ENCODE measurements around the gene PMPCB. TPM values are rescaled to one million over a fixed set of nuclear protein-coding genes. Genes with fewer than 3 reads are reported as not detected.

The PMPCB gene
- polyA plus RNA-seq, 3 donors, result 42.8 to 50.8 (median 44.9) TPM

- no peak overlapping the region for H3K9ac ChIP-seq (ENCODE audit: insufficient read depth, low read length, poor library complexity, severe bottlenecking)
- no peaks in the 10 kb centered on the region for H3K9me3 ChIP-seq (replicated peaks in 1 of 2; ENCODE audit: control insufficient read depth in 1 of 2, insufficient read depth in 1 of 2, low read length in 2 of 2)
- H2AFZ ChIP-seq (ENCODE audit: insufficient read depth, low read depth, low read length, poor library complexity, severe bottlenecking), result no peak overlapping the region
- no peaks in the 10 kb centered on the region for H3K79me2 ChIP-seq (ENCODE audit: insufficient read depth, low read length)
- no peak for DNase-seq
- intact Hi-C loops (cut with micrococcal nuclease), result loop anchor here (5.0 to 10.0 kb wide), 2 partner anchors 41 to 48 kb away; no protein-coding TSS in a partner anchor
- Mint-ChIP-seq H3K9me3 (peaks cover 0 to 2% (median 0%) of the 10 kb centered on the region in 7 donors), H3K4me3 (no peak overlapping the region), H3K36me3 (peaks cover 89 to 98% of the 10 kb centered on the region in 2 donors), H3K27me3 (ENCODE audit: low read depth in 3 of 3) (peaks cover 0 to 2% (median 0%) of the 10 kb centered on the region in 3 donors), H3K4me1 (peaks cover 5% of the 10 kb centered on the region), H3K27ac (no peak overlapping the region)
- H3K4me1 ChIP-seq (ENCODE audit: control insufficient read depth in 1 of 2, insufficient read depth in 2 of 2, low read length in 2 of 2), result no peaks in the 10 kb centered on the region
- H3K27ac ChIP-seq (ENCODE audit: low read depth in 1 of 2, low read length in 2 of 2), result no peak overlapping the region
- no peak overlapping the region for H3K4me3 ChIP-seq (replicated peaks in 1 of 3; ENCODE audit: low read depth in 2 of 3, low read length in 3 of 3)
- no peak overlapping the region for H3K4me2 ChIP-seq (replicated peaks; ENCODE audit: extremely low read depth, low read length, poor library complexity, severe bottlenecking)
- H3K27me3 ChIP-seq (ENCODE audit: control insufficient read depth in 2 of 2, insufficient read depth in 2 of 2, low read length in 2 of 2), result no peaks in the 10 kb centered on the region
- H4K20me1 ChIP-seq (ENCODE audit: insufficient read depth, low read length), result peaks cover 6% of the 10 kb centered on the region
- TF ChIP-seq CTCF (IDR thresholded peaks at IDR 0.05), result no peak
- peaks cover 95 to 99% of the 10 kb centered on the region in 2 donors for H3K36me3 ChIP-seq (replicated peaks in 1 of 2; ENCODE audit: control insufficient read depth in 1 of 2, insufficient read depth in 2 of 2, low read length in 2 of 2)
- 100% methylated on average over 1 of the region's 2 CpGs for WGBS (ENCODE audit: insufficient coverage)
Observed at GRCh38 chr7:103316380-103316941, 19.2 kb downstream of the PMPCB start.

DNA sequence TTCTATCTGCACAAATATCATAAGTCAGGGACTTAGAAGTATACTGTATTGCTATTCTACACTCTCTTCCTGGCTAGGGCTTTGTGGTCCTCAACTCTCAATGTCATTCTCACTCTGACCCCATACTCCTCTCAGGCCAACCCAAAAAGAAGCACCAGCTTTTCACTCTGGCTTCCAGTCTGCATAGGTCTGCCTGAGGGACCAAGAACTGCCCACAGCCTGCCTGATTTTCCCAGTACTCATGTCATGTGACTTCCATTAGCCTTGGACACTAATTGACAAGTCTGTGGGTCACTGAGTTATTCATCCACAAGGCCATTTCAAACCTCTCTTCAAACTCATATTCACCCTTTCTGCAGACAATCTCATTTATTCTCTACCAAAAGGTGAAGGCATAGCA, 19.8 kb downstream of the PMPCB start:
- Histone ChIP-seq H3K9ac (ENCODE audit: insufficient read depth, low read length, poor library complexity, severe bottlenecking) (no peak overlapping the region), H3K4me1 (ENCODE audit: control insufficient read depth in 1 of 2, insufficient read depth in 2 of 2, low read length in 2 of 2) (no peaks in the 10 kb centered on the region), H4K20me1 (ENCODE audit: insufficient read depth, low read length) (peaks cover 6% of the 10 kb centered on the region), H3K4me2 (replicated peaks; ENCODE audit: extremely low read depth, low read length, poor library complexity, severe bottlenecking) (no peak overlapping the region), H2AFZ (ENCODE audit: insufficient read depth, low read depth, low read length, poor library complexity, severe bottlenecking) (no peak overlapping the region), H3K4me3 (replicated peaks in 1 of 3; ENCODE audit: low read depth in 2 of 3, low read length in 3 of 3) (no peak overlapping the region), H3K36me3 (replicated peaks in 1 of 2; ENCODE audit: control insufficient read depth in 1 of 2, insufficient read depth in 2 of 2, low read length in 2 of 2) (peaks cover 95 to 98% of the 10 kb centered on the region in 2 donors), H3K27me3 (ENCODE audit: control insufficient read depth in 2 of 2, insufficient read depth in 2 of 2, low read length in 2 of 2) (no peaks in the 10 kb centered on the region), H3K9me3 (replicated peaks in 1 of 2; ENCODE audit: control insufficient read depth in 1 of 2, insufficient read depth in 1 of 2, low read length in 2 of 2) (no peaks in the 10 kb centered on the region), H3K27ac (ENCODE audit: low read depth in 1 of 2, low read length in 2 of 2) (no peak overlapping the region), H3K79me2 (ENCODE audit: insufficient read depth, low read length) (no peaks in the 10 kb centered on the region)
- intact Hi-C loops (cut with micrococcal nuclease), result loop anchor here (5.0 to 10.0 kb wide), 2 partner anchors 40 to 48 kb away; no protein-coding TSS in a partner anchor
- peaks cover 0 to 2% (median 0%) of the 10 kb centered on the region in 3 donors for H3K27me3 Mint-ChIP-seq (ENCODE audit: low read depth in 3 of 3)
- peak overlapping the region in 4 of 7 donors; percentile 39 to 46 (median 40) for H3K27ac Mint-ChIP-seq
- no peak for DNase-seq
- H3K4me1 Mint-ChIP-seq, result peaks cover 5% of the 10 kb centered on the region
- H3K4me3 Mint-ChIP-seq, result no peak overlapping the region
- peaks cover 87 to 98% of the 10 kb centered on the region in 2 donors for H3K36me3 Mint-ChIP-seq
- peaks cover 0 to 2% (median 0%) of the 10 kb centered on the region in 7 donors for H3K9me3 Mint-ChIP-seq
- no peak for TF ChIP-seq CTCF (IDR thresholded peaks at IDR 0.05)

All from CD14-positive monocyte (primary cell).